ENCODE measurements around the gene TXNRD3. TPM values are rescaled to one million over a fixed set of nuclear protein-coding genes. Genes with fewer than 3 reads are reported as not detected.

Gene TXNRD3
- polyA plus RNA-seq, 2 of the 4 experiments (the other 2 are of a cell fraction): 4.6 to 5.8 TPM

GRCh38 chr3:126663750-126664149 is 8.8 kb upstream of the TXNRD3 start:
- POLR2A ChIA-PET: no interaction called here
- TF ChIP-seq RARB (CRISPR knock-in tag; IDR thresholded peaks at IDR 0.05) (no peak), RNF2 (IDR thresholded peaks at IDR 0.05; ENCODE audit: borderline replicate concordance, low read depth) (no peak), HOXB5 (CRISPR knock-in tag; IDR thresholded peaks at IDR 0.05) (no peak), FOSL2 (IDR thresholded peaks at IDR 0.05) (no peak), FOSL2 (CRISPR knock-in tag; IDR thresholded peaks at IDR 0.05) (no peak), RAD21 (conservative IDR thresholded peaks at IDR 0.05 in 1 of 2, IDR thresholded peaks at IDR 0.05 in 1 of 2) (no peak), BCL3 (IDR thresholded peaks at IDR 0.05) (no peak), MAFK (IDR thresholded peaks at IDR 0.05; ENCODE audit: partially characterized antibody) (no peak), BHLHE40 (IDR thresholded peaks at IDR 0.05; ENCODE audit: low read depth, low read length) (no peak), ZFP36 (IDR thresholded peaks at IDR 0.05; ENCODE audit: borderline replicate concordance, partially characterized antibody) (no peak), CBX8 (IDR thresholded peaks at IDR 0.05) (no peak), SREBF2 (IDR thresholded peaks at IDR 0.05) (no peak), CTCF (IDR thresholded peaks at IDR 0.05) (no peak), CEBPB (IDR thresholded peaks at IDR 0.05) (no peak), HOXA7 (CRISPR knock-in tag; IDR thresholded peaks at IDR 0.05) (no peak), ATOH8 (CRISPR knock-in tag; IDR thresholded peaks at IDR 0.05; ENCODE audit: low read depth) (no peak), CHD4 (IDR thresholded peaks at IDR 0.05; ENCODE audit: borderline replicate concordance) (no peak), CBX2 (IDR thresholded peaks at IDR 0.05; ENCODE audit: borderline replicate concordance, low read depth) (no peak), REST (IDR thresholded peaks at IDR 0.05) (no peak), EHF (CRISPR knock-in tag; IDR thresholded peaks at IDR 0.05) (no peak), ZSCAN20 (CRISPR knock-in tag; IDR thresholded peaks at IDR 0.05) (no peak)
- 63% methylated on average over 8 of the region's 8 CpGs for WGBS (ENCODE audit: missing lambda C conversion rate)
- Histone ChIP-seq H3K27ac (no peak overlapping the region), H3K9me3 (peaks cover 10% of the 10 kb centered on the region; the same call in 2 of the 3 replicates), H3K4me3 (no peak overlapping the region), H3K4me2 (no peak overlapping the region), H3K4me1 (no peaks in the 10 kb centered on the region)
- FAIRE-seq (no peak), DNase-seq (ENCODE audit: low read depth in 1 of 2, low spot score in 1 of 2) (no peak), ATAC-seq (no peak)
- CTCF ChIA-PET: interaction anchor here (0.6 to 1.8 kb wide), 3 partner anchors 16 to 1975 kb away, joined by 3 to 6 read pairs (median 4); no protein-coding TSS in a partner anchor
